Measurements from ENCODE around the gene TMEM138. TPM values are rescaled to one million over a fixed set of nuclear protein-coding genes. Genes with fewer than 3 reads are reported as not detected.

The TMEM138 gene
- total and polyA plus RNA-seq, 2 of the 4 experiments (the other 2 are of a cell fraction), result 16.8 to 53.2 TPM

DNA sequence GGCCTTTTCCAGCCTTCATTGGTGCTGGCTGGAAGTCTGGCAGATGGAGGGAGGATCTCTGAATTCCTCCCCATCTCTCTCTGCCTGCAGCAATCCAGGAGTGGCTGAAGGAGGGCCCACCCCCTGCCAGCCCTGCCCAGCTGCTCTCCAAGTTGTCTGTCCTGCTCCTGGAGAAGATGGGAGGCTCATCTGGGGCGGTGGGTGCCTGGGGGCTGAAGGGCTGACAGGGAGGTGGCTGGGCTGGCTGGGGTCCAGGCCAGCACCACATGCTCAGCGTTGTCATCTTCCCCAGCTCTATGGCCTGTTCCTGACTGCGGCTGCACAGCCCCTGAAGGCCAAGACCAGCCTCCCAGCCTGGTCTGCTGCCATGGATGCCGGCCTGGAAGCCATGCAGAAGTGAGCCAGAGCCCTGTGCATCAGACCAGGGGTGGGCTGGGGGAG is 17.0 kb upstream of the TMEM138 start:
- H2AK9ac ChIP-seq (replicated peaks; ENCODE audit: low read depth, low read length, poor library complexity), result no peak overlapping the region
- H4K5ac ChIP-seq (ENCODE audit: low read depth, low read length), result no peak overlapping the region
- no peak overlapping the region for H3K27ac ChIP-seq (ENCODE audit: insufficient read depth, low read length)
- no peaks in the 10 kb centered on the region for H4K20me1 ChIP-seq (ENCODE audit: insufficient read depth, low read length)
- ChIA-PET CTCF (no interaction called here), POLR2A (ENCODE audit: unreplicated experiment) (interaction anchor here (0.6 kb wide), 1 partner anchor 14 kb away, joined by 4 read pairs; no protein-coding TSS in a partner anchor)
- intact Hi-C loops (cut with micrococcal nuclease), result no loop called here
- no peak overlapping the region for H2BK15ac ChIP-seq (ENCODE audit: low read depth, low read length)
- DNase-seq (no peak), ATAC-seq (ENCODE audit: low read depth) (peak; percentile 90)
- no peak overlapping the region for H3K18ac ChIP-seq (ENCODE audit: low read depth, low read length)
- H4K8ac ChIP-seq (ENCODE audit: low read depth in 2 of 2, low read length in 2 of 2), result no peak overlapping the region
- H3K9me3 ChIP-seq (ENCODE audit: control insufficient read depth, insufficient read depth, low read length), result no peaks in the 10 kb centered on the region
- no peak overlapping the region for H2BK20ac ChIP-seq (ENCODE audit: low read depth, low read length)
- TF ChIP-seq MAZ (IDR thresholded peaks at IDR 0.05; ENCODE audit: borderline replicate concordance, low read depth, low read length), result no peak
- TF ChIP-seq BHLHE40 (IDR thresholded peaks at IDR 0.05; ENCODE audit: low read depth, low read length), result no peak
- TF ChIP-seq, protein P1, sequence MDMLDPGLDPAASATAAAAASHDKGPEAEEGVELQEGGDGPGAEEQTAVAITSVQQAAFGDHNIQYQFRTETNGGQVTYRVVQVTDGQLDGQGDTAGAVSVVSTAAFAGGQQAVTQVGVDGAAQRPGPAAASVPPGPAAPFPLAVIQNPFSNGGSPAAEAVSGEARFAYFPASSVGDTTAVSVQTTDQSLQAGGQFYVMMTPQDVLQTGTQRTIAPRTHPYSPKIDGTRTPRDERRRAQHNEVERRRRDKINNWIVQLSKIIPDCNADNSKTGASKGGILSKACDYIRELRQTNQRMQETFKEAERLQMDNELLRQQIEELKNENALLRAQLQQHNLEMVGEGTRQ (IDR thresholded peaks at IDR 0.05; ENCODE audit: low read depth, low read length), result no peak
- TF ChIP-seq NFE2L2 (IDR thresholded peaks at IDR 0.05; ENCODE audit: low read depth, low read length), result no peak
- no peak for TF ChIP-seq FOS (IDR thresholded peaks at IDR 0.05; ENCODE audit: low read depth, low read length)
- no peak for TF ChIP-seq CHD1 (IDR thresholded peaks at IDR 0.05; ENCODE audit: low read depth, low read length)
- no peak for TF ChIP-seq CTCF (conservative IDR thresholded peaks at IDR 0.05; ENCODE audit: low read depth, low read length)
- no peak for TF ChIP-seq MAFK (IDR thresholded peaks at IDR 0.05; ENCODE audit: low read depth, low read length)
- TF ChIP-seq MXI1 (IDR thresholded peaks at IDR 0.05; ENCODE audit: borderline replicate concordance, low read depth, low read length), result no peak
- TF ChIP-seq, protein P2, sequence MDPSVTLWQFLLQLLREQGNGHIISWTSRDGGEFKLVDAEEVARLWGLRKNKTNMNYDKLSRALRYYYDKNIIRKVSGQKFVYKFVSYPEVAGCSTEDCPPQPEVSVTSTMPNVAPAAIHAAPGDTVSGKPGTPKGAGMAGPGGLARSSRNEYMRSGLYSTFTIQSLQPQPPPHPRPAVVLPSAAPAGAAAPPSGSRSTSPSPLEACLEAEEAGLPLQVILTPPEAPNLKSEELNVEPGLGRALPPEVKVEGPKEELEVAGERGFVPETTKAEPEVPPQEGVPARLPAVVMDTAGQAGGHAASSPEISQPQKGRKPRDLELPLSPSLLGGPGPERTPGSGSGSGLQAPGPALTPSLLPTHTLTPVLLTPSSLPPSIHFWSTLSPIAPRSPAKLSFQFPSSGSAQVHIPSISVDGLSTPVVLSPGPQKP (IDR thresholded peaks at IDR 0.05; ENCODE audit: borderline replicate concordance, low read depth, low read length), result no peak
- TF ChIP-seq RCOR1 (IDR thresholded peaks at IDR 0.05; ENCODE audit: insufficient replicate concordance, low read length), result no peak
- no peak for TF ChIP-seq RFX5 (IDR thresholded peaks at IDR 0.05; ENCODE audit: low read depth, low read length)
- dilution Hi-C loops (cut with HindIII; ENCODE audit: low sequenced_read_pairs, unreplicated experiment), result no loop called here
- H3K4me2 ChIP-seq (ENCODE audit: low read depth, low read length), result no peak overlapping the region
- in situ Hi-C loops (cut with MboI; ENCODE audit: low sequenced_read_pairs), result no loop called here
- H3K4me3 ChIP-seq (ENCODE audit: insufficient read depth, low read depth, low read length), result no peak overlapping the region
- H3K56ac ChIP-seq (ENCODE audit: extremely low read depth, insufficient read depth, low read length), result no peak overlapping the region
- WGBS, 2 experiments (ENCODE audit: extremely low coverage in 2 of 2, insufficient read length in 1 of 2), result no CpG with 5 or more reads among the region's 4 CpGs
- no peak overlapping the region for H3K4ac ChIP-seq (ENCODE audit: low read depth, low read length)
- no peak overlapping the region for H2BK5ac ChIP-seq (ENCODE audit: low read depth, low read length, poor library complexity, severe bottlenecking)
- H2AFZ ChIP-seq (replicated peaks; ENCODE audit: low read length, poor library complexity), result peak overlapping the region; percentile 17
- no peak overlapping the region for H4K91ac ChIP-seq (ENCODE audit: insufficient read depth, low read depth, low read length)
- H3K23ac ChIP-seq (ENCODE audit: low read depth, low read length), result no peak overlapping the region
- BruUV-seq (replicated peaks), result no TSS peak
- no peak overlapping the region for H2AK5ac ChIP-seq (ENCODE audit: low read depth, low read length)
- no peak overlapping the region for H2BK120ac ChIP-seq (ENCODE audit: low read depth, low read length)
- H3K36me3 ChIP-seq (ENCODE audit: control insufficient read depth, insufficient read depth, low read length), result peaks cover 32% of the 10 kb centered on the region
- no peaks in the 10 kb centered on the region for H3K79me1 ChIP-seq (ENCODE audit: low read depth in 1 of 2, low read length in 2 of 2)
- H3K4me1 ChIP-seq (ENCODE audit: control insufficient read depth, insufficient read depth, low read length), result no peaks in the 10 kb centered on the region
- H3K27me3 ChIP-seq (ENCODE audit: control insufficient read depth, insufficient read depth, low read length), result no peaks in the 10 kb centered on the region
- H3K9me1 ChIP-seq (ENCODE audit: insufficient read depth, low read length), result no peaks in the 10 kb centered on the region
- no peak overlapping the region for H3K14ac ChIP-seq (replicated peaks; ENCODE audit: low read depth, low read length)
- no peak overlapping the region for H3K9ac ChIP-seq (ENCODE audit: low read depth, low read length)

Data from IMR-90 (cell line).